Upper lobe of right lung (tissue), 1 donor: Measurements from ENCODE around the gene CERS6. TPM values are rescaled to one million over a fixed set of nuclear protein-coding genes. Genes with fewer than 3 reads are reported as not detected.

ENCODE experiments used
- ATAC-seq: fragments of 200-7000 bp; cut with Tn5 transposase; one replicate; pipeline ENCODE4 v1.9.1; 2020; ENCODE audit warnings: mild to moderate bottlenecking, moderate library complexity
- DNase-seq: peaks from one replicate; pipeline ENCODE4 v3.0.0-alpha.2; 2020
- H3K27ac ChIP-seq: fragments of 200-600 bp; one replicate; pipeline ENCODE4 v1.8.0; 2022
- H3K27me3 ChIP-seq: fragments of 200-600 bp; one replicate; pipeline ENCODE4 v1.8.0; 2022; ENCODE audit warnings: mild to moderate bottlenecking
- H3K36me3 ChIP-seq: fragments of 200-600 bp; one replicate; pipeline ENCODE4 v1.8.0; 2022
- H3K4me1 ChIP-seq: fragments of 200-600 bp; one replicate; pipeline ENCODE4 v1.8.0; 2022
- H3K4me3 ChIP-seq: fragments of 200-600 bp; one replicate; pipeline ENCODE4 v1.8.0; 2022; ENCODE audit warnings: mild to moderate bottlenecking
- H3K9me3 ChIP-seq: fragments of 200-600 bp; one replicate; pipeline ENCODE4 v1.8.0; 2022
- CTCF ChIP-seq: fragments of 200-600 bp; IDR thresholded peaks from one replicate; pipeline ENCODE4 v1.8.0; 2022; ENCODE audit warnings: antibody characterized with exemption
- intact Hi-C: fragments of 100-400 bp; cut with DNase I; formaldehyde crosslinking; loops from one replicate; pipeline ENCODE4 v1.11.0; 2022
- total RNA-seq: library from RNA; stranded (reverse); fragmentation: NEBNext Ultra II Directional; extraction: Animal tissue kit (Norgen Biotek cat#: 25700); gene quantifications from one replicate; pipeline ENCODE4 v1.2.1, GENCODE V29; 2021
- donor health status: DM: no; HTN: yes; CAD: no; lungs with severe emphysema.

CERS6 gene
- total RNA-seq, 1 donor from 2014 or later, result 17.8 TPM

GRCh38 chr2:168736649-168737445 is 280.8 kb downstream of the CERS6 start:
- H3K9me3 ChIP-seq, result no peaks in the 10 kb centered on the region
- H3K27ac ChIP-seq, result no peak overlapping the region
- ATAC-seq (no peak), DNase-seq (no peak)
- no peaks in the 10 kb centered on the region for H3K4me1 ChIP-seq
- no peaks in the 10 kb centered on the region for H3K27me3 ChIP-seq
- intact Hi-C loops, result no loop called here
- H3K4me3 ChIP-seq, result no peak overlapping the region
- H3K36me3 ChIP-seq, result no peaks in the 10 kb centered on the region
- no peak for TF ChIP-seq CTCF

GRCh38 chr2:168738062-168738461 is 282.0 kb downstream of the CERS6 start:
- Histone ChIP-seq H3K4me3 (no peak overlapping the region), H3K27me3 (no peaks in the 10 kb centered on the region), H3K9me3 (no peaks in the 10 kb centered on the region), H3K4me1 (no peaks in the 10 kb centered on the region), H3K36me3 (no peaks in the 10 kb centered on the region), H3K27ac (no peak overlapping the region)
- DNase-seq (no peak), ATAC-seq (no peak)
- no peak for TF ChIP-seq CTCF
- intact Hi-C loops, result no loop called here

DNA sequence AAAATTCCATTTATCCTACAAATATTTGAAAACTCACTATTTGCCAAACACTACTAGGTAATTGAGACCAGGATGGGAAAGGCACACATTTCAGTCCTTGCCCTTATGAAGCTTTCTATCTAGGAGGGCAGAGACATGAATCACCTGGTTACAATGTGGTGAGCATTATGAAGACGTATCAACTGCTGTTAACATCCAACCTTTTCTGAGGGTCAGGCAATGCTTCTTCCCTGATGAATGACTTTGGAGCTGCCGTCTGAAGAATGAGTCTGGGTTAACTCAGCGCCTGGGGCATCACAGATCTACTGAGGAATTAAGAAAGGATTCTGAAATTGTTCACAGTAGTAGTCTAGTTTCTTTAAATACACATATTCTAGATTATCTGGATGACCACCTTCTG is 284.3 kb downstream of the CERS6 start:
- no peak for TF ChIP-seq CTCF
- ATAC-seq (no peak), DNase-seq (no peak)
- Histone ChIP-seq H3K4me1 (no peaks in the 10 kb centered on the region), H3K4me3 (no peak overlapping the region), H3K36me3 (no peaks in the 10 kb centered on the region), H3K9me3 (no peaks in the 10 kb centered on the region), H3K27ac (no peak overlapping the region), H3K27me3 (no peaks in the 10 kb centered on the region)
- intact Hi-C loops, result no loop called here

- H3K27ac ChIP-seq, result no peak overlapping the region
- no peaks in the 10 kb centered on the region for H3K27me3 ChIP-seq
- no peak for DNase-seq
- H3K4me1 ChIP-seq, result no peaks in the 10 kb centered on the region
- no peaks in the 10 kb centered on the region for H3K36me3 ChIP-seq
- no peak for ATAC-seq
- H3K4me3 ChIP-seq, result no peak overlapping the region
- H3K9me3 ChIP-seq, result no peaks in the 10 kb centered on the region
- intact Hi-C loops, result no loop called here
- TF ChIP-seq CTCF, result no peak
Measured at GRCh38 chr2:168740788-168741187, 284.7 kb downstream of the CERS6 start.

- no peaks in the 10 kb centered on the region for H3K4me1 ChIP-seq
- intact Hi-C loops, result no loop called here
- no peak overlapping the region for H3K4me3 ChIP-seq
- no peaks in the 10 kb centered on the region for H3K27me3 ChIP-seq
- H3K9me3 ChIP-seq, result no peaks in the 10 kb centered on the region
- DNase-seq (no peak), ATAC-seq (no peak)
- no peaks in the 10 kb centered on the region for H3K36me3 ChIP-seq
- no peak overlapping the region for H3K27ac ChIP-seq
- TF ChIP-seq CTCF, result no peak
Measured at GRCh38 chr2:168742258-168742932, 286.3 kb downstream of the CERS6 start.
